NOMO-1 (cell line): Measurements from ENCODE around the gene POLR1E.
A peak's percentile ranks its signal among the peaks of the same experiment; 100 is the strongest.
"Not testable (repeated sequence)": the region's sequence is repeated elsewhere in the genome, so short reads cannot be mapped to it uniquely, and the experiment has no call there.

Source experiments
- DNase-seq, 2 experiments: peaks; one replicate each; lab custom pipeline; 2025; ENCODE audit not compliant: unreplicated experiment in 2 of 2; lab: John Stamatoyannopoulos, UW

Gene POLR1E

DNA sequence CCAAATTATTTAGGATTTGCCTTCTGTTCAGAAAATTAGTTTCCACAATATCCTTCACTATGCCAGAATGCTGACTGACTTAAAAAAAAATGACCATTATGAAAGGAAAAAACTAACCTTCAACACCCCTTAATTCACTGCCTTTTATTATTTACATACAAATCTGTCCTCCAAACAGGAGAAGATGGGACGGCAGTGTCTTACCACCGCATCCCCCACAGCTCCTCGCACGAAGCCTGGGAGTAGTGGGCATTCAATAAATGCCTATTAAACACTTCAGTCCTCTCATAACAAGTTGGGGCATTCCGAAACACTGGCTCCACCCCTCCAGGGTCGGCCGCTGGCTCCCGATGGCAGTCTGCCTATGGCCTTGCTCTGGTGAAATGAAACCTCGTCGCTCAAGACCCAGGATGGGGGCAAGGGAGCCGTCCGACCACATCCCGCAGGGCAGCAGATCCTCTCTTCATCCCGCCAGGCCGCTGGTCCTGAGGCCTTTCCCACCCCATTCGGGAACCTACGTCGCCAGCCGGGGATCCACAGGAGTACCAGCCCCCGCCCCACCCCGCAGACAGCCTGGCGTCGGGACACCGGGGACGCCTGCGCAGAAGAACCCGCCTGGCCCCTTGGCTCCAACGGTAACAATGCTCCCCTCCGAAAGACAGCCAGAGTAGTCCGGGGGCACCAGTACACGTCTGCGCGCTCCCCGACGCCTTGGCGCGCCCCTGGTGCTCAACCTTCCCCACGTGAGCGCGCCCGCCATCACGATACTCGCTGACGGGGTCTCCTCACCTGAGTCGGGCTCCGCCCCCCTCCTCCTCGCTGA is 21.1 kb upstream of the POLR1E start:
- no peak for DNase-seq

DNA sequence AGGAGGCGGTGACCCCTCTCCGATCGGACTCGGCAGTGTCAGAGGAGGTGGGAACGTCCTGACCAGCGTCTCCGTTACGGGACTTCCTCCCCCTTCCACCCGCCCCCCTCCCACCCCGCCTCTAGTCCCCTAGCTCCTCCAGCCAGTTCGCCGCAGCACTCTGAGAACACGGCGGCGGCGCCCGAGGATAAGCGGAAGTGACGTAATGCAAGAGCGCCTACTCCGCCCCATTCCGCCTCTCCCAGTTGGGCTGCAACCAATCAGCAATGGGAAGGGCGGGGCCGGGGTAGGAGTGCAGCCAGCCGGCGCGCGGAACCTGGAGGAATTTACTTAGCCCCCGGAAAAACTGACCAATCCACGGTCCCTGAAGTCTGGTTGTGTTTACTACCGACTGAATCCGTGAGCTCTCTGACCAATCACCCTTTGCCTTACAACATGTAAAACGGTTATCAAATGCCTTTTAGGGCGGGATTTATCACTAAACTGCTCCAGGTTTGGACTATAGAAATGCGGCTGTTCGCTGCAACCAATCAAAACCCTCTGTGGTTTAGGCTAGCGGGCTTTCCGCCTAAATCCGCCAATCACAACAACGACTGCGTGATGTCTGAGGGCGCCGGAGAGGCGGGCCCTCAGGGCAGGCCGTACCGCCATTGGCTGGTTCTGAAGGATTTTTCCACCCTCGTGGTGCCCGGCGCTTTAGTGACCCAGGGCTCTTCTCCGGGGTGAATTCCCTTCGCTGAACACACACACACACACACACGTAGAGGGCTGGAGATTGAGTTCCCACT is 20.3 kb upstream of the POLR1E start, which contains the start of gene ZBTB5:
ZBTB5 (minus strand) TSS at position 202 of the 788 bp plus-strand sequence. CDS start 22,899 bp downstream, outside the sequence.
- DNase-seq: peak; percentile 90 to 97

DNA sequence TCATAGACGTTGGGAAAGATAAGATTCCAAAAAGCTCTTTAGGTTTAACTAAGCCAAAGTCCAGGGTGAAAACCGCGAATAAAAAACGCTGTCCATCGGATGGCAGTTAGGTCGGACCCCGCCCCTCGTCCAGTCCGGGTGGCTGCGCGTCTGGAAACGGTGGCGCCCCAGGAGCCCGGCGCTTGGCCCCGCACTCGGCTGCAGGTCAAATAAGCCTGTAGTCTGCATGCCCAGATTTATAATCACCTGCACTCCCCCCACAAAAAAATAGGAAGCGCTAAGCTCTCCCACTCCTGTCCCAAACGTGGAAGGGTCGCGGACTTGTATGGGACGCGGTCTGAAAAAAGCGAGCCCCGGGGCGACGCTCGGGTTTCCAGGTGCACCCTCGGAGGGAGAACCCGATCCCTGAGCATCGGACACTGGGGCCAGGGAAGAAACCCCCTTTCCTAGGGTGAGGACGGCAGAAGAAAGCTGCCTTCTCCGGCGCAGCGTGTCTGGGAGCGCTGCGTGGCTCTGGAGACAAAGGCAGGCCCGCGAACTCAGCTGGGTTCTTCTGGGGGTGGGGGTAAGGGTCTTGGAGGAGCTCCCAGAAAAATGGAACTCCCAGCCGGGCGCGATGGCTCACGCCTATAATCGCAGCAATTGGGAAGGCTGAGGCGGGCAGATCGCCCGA is 19.6 kb upstream of the POLR1E start:
- DNase-seq: peak in 1 of 2 experiments; percentile 5

DNA sequence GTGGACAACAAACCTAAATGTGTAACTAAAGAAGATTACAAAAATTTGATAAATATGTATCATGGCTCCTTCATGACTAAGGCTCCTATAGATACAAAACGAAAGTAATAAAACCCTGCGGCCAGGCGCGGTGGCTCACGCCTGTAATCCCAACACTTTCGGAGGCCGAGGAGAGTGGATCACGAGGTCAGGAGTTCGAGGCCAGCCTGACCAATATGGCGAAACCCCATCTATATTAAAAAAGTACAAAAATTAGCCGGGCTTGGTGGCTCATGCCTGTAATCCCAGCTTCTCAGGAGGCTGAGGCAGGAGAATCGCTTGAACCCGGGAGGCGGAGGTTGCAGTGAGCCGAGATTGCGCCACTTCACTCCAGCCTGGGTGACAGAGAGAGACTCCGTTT is 18.2 kb upstream of the POLR1E start:
- not testable (repeated sequence) for DNase-seq

DNA sequence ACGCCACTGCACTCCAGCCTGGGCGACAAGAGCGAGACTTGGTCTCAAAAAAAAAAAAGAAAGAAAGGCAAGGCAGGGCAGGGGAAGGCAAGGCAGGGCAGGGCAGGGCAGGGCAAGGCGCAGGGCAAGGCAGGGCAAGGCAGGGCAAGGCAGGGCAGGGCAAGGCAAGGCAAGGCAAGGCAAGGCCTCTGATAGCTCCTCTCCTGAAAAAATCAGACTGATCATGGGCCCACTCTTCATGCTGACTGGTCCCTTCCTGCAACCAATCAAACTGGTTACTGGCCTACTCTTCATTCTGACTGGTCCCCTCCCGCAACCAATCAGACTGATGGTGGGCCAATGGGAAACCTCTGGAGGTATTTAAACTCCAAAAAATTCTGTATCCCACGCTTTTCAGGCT is 17.1 kb upstream of the POLR1E start:
- no peak for DNase-seq

DNA sequence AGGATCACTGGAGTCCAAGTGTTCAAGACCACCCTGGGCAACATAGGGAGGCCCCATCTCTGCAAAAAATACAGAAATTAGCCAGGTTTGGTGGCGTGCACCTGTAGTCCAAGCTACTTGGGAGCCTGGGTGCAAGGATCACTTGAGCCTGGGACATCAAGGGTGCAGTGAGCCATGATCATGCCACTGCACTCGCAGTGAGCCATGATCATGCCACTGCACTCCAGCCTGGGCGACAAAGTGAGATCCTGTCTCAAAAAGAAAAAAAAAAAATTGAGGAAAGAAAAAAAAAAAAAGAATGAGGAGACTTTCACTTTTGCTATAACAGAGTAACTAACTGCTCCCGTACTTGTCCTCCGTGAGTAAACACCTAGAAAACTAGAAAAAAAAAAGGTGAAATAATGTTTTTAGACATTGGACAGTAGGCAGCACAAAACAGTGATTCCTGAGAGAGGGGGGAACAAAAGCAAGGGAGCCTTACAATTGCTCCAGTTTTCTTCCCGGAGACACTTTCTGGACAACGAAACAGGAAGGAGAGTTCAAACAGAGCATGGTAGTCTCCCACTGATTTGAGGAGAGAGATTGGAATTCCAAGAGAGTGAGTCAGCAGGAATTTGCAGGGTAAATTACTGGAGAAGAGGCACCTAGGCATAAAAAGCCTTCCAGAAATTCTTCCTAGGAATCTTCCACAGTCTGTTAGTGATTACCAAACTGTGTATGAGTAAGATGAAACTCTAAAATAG is 13.6 kb upstream of the POLR1E start:
- no peak for DNase-seq

DNA sequence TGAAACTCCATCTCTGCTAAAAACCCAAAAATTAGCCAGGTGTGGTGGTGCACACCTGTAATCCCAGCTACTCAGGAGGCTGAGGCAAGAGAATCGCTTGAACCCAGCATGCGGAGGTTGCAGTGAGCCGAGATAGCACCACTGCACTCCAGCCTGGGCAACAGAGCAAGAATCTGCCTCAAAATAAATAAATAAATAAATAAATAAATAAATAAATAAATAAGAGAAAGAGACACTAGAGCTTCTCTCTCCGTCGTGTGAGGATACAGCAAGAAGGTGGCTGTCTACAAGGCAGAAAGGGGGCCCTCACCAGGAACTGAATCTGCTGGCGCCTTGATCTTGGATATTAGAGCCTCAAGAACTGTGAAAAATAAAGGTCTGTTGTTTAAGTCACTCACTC is 11.8 kb upstream of the POLR1E start:
- not testable (repeated sequence) for DNase-seq

DNA sequence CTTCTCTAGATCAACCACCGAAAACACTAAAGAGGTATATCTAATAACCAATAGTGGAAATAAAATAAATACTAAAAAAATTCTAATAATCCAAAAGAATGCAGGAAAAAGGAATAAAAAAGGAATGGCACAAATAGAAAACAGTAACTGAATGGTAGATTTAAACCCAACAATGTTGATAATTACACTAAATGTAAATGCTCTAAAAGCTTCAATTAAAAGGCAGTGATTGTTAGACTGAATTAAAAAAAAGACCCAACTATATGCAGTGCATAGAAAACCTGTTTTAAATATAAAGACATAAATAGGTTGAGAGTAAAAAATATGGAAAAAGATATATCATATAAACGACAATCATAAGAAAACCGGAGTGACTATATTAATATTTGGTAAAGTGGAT is 11.3 kb upstream of the POLR1E start:
- DNase-seq: no peak

DNA sequence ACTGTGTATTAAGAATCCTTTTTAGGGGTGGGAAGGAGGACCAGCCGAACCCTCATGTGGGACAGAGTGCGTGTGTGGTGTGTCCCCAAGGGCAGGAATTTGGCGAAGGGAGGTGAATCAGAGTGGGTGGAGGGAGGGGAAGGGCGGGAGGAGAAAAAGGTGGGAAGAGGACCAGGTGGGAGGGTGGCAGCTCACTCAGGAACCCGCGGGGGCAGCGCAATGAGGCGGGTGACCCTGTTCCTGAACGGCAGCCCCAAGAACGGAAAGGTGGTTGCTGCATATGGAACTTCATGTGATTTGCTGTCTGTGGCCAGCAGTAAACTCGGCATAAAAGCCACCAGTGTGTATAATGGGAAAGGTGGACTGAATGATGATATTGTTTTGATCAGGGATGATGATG is 8.8 kb upstream of the POLR1E start:
- no peak for DNase-seq

DNA sequence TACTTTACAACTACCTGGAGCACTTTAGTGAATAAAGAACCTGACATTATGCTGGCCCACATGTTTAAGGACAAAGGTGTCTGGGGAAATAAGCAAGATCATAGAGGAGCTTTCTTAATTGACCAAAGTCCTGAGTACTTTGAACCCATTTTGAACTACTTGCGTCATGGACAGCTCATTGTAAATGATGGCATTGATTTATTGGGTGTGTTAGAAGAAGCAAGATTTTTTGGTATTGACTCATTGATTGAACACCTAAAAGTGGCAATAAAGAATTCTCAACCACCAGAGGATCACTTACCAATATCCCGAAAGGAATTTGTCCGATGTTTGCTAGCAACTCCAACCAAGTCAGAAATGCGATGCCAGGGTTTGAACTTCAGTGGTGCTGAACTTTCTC is 8.3 kb upstream of the POLR1E start:
- DNase-seq: not testable (repeated sequence)

DNA sequence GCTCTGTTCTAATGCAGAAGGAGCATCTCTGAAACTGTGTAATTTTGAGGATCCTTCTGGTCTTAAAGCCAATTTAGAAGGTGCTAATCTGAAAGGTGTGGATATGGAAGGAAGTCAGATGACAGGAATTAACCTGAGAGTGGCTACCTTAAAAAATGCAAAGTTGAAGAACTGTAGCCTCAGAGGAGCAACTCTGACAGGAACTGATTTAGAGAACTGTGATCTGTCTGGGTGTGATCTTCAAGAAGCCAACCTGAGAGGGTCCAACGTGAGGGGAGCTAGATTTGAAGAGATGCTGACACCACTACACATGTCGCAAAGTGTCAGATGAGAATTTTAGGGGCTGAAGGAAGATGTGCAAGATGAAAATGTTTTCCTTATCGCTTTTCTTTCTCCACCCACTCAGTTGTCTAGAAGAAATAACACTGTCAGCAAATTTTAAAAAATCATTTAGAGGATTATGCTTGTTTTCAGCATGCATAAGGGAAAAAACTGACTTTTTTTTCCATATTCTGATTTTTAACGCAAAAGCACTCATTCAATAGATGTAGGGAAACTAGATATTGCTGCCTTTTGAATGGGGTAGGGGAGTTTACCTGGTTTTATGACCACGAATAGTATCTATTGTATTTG is 7.6 kb upstream of the POLR1E start:
- DNase-seq: not testable (repeated sequence)

DNA sequence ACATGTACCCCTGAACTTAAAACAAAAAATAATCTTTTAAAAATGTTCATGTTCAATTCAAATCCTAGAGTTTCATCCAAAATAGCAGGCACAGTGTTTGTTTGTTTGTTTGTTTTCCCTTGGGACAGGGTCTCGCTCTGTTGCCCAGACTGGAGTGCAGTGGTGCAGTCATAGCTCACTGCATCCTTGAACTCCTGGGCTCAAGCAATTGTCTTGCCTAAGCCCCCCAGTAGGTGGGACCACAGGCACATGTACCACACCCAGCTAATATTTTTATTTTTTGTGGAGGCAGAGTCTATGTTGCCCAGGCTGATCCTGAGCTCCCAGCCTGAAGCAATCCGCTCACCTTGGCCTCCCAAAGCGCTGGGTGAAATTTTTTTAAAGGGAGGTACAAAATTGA is 5.0 kb upstream of the POLR1E start:
- no peak for DNase-seq

DNA sequence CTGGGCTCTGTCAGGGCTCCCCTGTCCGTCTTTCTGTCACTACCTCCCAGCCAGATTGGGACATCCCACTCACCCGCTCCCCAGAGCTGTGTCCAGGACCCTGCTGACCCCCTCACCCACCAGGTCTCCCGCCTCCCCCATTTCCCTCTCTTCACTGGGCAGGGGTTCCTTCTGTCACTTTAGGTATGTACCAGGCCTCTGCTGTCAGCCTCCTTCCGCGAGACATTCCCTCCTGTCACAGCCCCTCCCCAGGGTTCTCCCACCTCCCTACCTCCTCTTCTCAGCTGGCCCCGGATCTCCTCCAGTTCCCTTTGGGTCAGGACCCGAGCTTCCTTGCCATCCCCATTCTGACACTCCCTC is 488 bp downstream of the POLR1E start:
- no peak for DNase-seq

DNA sequence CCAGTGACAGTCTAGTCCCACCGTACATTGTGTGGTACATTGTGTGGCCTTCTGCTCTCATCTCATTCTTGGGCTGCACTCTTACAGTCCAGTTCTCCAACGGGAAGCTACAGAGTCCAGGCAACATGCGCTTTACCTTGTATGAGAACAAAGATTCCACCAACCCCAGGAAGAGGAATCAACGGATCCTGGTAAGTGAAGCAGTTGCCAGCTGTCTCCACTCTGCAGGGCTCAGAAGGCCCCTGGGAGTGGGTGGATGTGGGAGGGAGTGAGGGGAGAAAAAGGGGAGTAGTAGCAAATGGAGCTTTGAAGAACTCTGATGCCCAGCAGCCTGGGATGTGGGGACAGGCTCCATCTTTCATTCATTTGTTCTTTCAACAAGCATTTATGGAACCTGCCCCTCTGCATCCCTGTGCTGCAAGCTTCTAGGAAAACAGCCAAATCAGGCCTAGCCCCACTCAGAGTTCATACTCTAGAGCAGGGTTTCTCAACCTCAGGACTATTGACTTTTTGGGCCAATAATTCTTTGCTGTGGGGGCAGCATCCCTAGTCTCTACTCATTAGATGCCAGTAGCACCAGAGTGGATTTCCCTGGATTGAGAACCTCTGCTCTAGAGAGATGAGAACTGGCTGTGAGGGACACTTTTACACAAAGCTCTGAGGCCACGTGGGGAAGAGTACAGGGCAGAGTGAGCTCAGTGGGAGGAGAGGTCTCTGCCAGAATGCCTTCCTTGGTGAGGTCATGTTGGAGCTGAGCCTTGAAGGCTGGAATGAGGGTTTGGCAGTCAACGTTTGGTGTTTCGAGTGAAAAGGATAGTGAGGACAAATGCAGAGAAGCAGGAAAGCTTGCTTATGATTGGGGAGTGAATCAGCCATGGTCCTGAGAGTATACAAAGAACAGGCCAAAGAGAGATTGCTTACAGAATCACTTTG is 1.1 kb downstream of the POLR1E start:
- DNase-seq: no peak

DNA sequence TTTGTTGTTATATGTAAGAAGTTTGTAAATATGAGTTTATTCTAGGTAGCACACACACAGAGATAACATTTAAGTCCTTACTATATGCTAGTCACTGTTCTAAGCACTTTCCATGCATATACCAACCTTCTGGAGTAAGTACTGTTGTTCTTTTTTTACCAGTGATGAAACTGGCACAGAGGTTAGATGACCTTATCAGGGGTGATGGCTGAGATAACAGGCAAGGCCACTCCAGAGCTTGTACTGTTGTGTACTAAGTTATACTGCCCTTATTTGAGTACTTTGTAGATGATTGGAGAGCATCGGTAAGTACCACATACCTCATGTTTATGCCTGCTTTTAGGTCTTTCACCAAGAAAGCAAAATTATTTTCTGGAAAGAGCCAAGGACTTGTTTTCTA is 6.2 kb downstream of the POLR1E start:
- no peak for DNase-seq

DNA sequence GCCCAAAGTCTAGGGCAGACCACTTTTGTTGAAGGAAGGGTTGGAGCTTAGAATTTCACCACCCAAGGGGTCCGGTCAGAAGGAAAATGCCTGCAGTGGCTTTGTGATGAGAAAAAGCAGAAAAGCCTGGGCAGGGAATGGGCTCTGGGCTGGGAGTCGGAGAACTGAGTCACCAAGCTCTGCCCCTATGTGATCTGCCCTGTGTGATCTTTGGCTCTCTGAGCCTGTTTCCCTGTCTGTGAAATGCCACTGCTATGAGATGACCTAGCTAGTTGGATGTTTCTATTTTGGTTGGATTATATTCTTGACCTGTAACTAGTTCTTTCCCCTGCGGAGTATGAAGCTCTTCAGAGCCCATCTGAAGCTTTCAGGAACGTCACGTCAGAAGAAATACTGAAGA is 9.8 kb downstream of the POLR1E start:
- no peak for DNase-seq

DNA sequence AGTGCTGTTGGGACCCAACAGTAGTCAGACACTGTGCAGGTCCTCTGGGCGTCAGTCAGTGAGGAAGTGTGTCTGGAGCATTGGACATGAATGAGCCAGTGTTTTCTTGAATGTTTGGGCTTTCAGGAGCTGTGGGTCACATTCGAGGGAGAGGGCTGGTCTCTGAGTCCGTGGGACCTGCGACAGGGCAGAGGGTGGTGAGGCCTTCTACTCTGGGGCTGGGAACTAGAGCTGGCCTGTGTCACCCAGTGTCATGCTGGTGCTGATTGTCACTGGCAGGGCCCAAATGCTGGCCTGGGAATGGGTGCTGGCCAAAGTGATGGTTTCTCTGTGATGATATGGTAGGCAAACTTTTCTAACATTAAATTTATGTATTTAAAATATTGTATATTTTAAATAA is 10.3 kb downstream of the POLR1E start:
- DNase-seq: no peak

DNA sequence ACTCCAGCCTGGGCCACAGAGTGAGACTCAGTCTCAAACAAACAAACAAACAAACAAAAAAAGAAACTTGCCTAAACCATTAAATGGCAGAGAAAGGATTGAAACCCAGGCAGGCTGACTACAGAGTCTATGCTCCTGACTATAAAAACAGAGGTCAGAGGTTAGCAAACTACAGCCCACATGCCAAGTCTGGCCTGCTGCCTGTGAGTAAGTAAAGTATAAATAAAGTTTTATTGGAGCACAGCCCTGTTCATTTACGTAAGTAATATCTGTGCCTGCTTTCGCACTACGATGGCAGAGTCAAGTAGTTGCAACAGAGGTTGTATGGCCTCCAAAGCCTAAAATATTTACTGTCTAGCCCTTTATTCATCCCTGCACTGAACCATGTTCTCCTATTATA is 11.6 kb downstream of the POLR1E start:
- DNase-seq: no peak

DNA sequence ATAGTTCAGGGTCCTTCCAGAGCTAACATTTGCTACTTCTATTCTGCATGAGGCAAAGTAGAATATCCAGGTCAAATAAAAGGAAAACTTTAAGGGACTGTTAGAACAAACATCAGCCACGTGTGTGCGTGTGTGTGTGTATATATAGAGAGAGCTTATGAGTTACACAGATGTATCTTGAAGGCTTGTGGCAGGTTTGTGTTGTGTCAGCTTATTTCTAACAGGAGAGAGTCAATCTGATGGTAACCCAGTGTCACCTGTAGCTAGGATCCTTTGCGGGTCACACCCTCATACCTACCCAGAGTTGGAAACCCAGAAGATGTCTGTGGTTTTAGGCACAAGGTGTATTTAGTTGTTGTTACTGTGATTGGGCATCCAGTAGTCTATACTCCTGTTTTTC is 12.7 kb downstream of the POLR1E start:
- DNase-seq: no peak
